Measurements from ENCODE around the gene MYO5B. TPM values are rescaled to one million over a fixed set of nuclear protein-coding genes. Genes with fewer than 3 reads are reported as not detected.
A peak's percentile ranks its signal among the peaks of the same experiment; 100 is the strongest.

MYO5B gene
- total RNA-seq, 2 donors from 2014 or later: 106 to 132 TPM

DNA sequence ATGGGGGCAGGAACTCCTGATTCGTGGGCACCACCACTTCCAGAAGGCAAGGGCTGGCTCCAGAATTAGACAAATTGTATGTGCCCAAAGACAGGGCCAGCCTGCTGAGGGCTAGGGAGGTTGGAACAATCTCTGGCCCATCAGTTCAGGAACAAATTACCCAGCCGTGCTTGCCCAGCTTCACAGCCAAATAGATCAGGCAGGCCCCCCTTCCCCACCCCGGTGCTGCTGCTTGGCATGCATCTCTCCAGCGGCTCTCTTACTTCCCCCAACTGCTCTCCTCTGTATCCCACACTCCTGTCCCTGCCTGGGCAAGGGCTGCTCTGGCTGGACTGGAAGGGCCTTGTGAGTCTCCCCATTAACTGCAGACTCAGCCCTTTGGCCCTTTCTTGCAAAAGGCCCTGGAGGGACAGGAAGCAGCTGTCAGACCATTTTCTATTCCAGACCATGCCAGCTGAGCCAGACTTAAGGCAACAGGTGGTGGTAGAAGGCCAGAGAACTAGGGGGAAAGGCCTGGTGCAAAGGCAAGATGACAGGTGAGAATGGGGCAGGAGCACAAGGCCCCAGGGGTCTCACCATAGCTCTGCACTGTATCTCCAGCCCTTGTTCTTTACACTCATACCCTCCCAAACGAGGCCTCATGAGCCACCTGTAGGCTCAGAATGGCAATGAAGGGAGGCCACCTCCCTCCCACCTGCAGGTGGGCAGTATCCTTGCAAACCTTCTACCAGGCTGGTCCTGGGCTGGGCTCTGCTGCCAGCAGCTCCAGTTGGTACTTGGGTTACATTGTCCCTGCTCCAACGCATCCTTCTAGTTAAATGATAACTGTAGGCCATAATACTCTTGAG, 350.9 kb downstream of the MYO5B start:
- no peaks in the 10 kb centered on the region for H3K9me3 ChIP-seq
- no peaks in the 10 kb centered on the region for H3K27me3 ChIP-seq
- peaks cover 1% of the 10 kb centered on the region for H3K4me1 ChIP-seq
- H3K9ac ChIP-seq (ENCODE audit: low read depth in 2 of 2, low read length in 2 of 2): no peak overlapping the region
- intact Hi-C loops (cut with DNase I): no loop called here
- TF ChIP-seq, protein P1, sequence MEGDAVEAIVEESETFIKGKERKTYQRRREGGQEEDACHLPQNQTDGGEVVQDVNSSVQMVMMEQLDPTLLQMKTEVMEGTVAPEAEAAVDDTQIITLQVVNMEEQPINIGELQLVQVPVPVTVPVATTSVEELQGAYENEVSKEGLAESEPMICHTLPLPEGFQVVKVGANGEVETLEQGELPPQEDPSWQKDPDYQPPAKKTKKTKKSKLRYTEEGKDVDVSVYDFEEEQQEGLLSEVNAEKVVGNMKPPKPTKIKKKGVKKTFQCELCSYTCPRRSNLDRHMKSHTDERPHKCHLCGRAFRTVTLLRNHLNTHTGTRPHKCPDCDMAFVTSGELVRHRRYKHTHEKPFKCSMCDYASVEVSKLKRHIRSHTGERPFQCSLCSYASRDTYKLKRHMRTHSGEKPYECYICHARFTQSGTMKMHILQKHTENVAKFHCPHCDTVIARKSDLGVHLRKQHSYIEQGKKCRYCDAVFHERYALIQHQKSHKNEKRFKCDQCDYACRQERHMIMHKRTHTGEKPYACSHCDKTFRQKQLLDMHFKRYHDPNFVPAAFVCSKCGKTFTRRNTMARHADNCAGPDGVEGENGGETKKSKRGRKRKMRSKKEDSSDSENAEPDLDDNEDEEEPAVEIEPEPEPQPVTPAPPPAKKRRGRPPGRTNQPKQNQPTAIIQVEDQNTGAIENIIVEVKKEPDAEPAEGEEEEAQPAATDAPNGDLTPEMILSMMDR (IDR thresholded peaks at IDR 0.05): no peak
- no peak overlapping the region for H3K27ac ChIP-seq
- H3K4me3 ChIP-seq: no peak overlapping the region
- DNase-seq: peak; percentile 17
- H3K36me3 ChIP-seq: no peaks in the 10 kb centered on the region

DNA sequence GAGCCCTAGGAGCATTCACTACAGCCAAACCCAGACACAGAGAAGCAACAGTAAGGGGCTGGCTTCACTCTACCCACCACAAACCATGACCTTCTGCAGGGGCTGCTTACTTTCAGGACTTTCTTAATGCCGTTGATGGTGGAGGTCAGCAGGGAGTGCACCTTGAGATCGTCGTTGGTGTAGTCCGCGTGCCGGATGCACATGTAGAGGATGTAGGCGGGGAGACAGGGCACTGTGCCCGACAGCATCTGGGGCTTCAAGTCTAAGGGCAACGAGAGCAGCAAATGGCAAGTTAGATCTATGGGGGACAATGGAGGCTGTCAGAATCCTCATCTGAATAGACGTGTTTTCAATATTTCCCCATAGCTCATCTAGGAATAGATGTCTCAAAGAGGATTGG, 351.8 kb downstream of the MYO5B start:
- no peaks in the 10 kb centered on the region for H3K36me3 ChIP-seq
- no peaks in the 10 kb centered on the region for H3K4me1 ChIP-seq
- no peaks in the 10 kb centered on the region for H3K9me3 ChIP-seq
- no peak overlapping the region for H3K4me3 ChIP-seq
- DNase-seq: no peak
- H3K27ac ChIP-seq: no peak overlapping the region
- intact Hi-C loops (cut with DNase I): no loop called here
- H3K9ac ChIP-seq (ENCODE audit: low read depth in 2 of 2, low read length in 2 of 2): no peak overlapping the region
- TF ChIP-seq, protein P1 (IDR thresholded peaks at IDR 0.05): no peak
- H3K27me3 ChIP-seq: no peaks in the 10 kb centered on the region

DNA sequence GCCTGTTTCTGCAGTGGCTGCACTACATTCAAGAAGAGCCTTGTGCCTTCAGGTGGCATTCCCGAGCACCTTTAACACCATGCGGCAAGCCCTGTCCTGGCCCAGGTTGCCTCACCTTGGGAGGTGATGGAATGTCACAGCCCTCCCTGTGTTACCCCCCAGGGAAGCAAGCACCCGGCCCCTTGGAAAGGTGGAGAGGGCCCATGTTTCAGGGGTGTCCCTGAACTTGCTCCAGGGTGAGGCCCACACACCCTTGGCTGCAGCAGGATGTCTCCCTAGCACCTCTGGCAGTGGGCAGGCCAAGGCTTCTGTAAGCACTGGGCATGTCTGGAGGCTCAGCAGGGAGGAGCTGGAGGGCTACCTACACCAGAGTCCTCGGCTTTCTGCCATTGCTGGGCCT, 352.3 kb downstream of the MYO5B start:
- H3K9ac ChIP-seq (ENCODE audit: low read depth in 2 of 2, low read length in 2 of 2): no peak overlapping the region
- TF ChIP-seq, protein P1 (IDR thresholded peaks at IDR 0.05): no peak
- H3K4me3 ChIP-seq: no peak overlapping the region
- H3K9me3 ChIP-seq: no peaks in the 10 kb centered on the region
- no peak for DNase-seq
- intact Hi-C loops (cut with DNase I): no loop called here
- H3K36me3 ChIP-seq: peaks cover 2% of the 10 kb centered on the region
- H3K27ac ChIP-seq: no peak overlapping the region
- H3K27me3 ChIP-seq: no peaks in the 10 kb centered on the region
- no peaks in the 10 kb centered on the region for H3K4me1 ChIP-seq

DNA sequence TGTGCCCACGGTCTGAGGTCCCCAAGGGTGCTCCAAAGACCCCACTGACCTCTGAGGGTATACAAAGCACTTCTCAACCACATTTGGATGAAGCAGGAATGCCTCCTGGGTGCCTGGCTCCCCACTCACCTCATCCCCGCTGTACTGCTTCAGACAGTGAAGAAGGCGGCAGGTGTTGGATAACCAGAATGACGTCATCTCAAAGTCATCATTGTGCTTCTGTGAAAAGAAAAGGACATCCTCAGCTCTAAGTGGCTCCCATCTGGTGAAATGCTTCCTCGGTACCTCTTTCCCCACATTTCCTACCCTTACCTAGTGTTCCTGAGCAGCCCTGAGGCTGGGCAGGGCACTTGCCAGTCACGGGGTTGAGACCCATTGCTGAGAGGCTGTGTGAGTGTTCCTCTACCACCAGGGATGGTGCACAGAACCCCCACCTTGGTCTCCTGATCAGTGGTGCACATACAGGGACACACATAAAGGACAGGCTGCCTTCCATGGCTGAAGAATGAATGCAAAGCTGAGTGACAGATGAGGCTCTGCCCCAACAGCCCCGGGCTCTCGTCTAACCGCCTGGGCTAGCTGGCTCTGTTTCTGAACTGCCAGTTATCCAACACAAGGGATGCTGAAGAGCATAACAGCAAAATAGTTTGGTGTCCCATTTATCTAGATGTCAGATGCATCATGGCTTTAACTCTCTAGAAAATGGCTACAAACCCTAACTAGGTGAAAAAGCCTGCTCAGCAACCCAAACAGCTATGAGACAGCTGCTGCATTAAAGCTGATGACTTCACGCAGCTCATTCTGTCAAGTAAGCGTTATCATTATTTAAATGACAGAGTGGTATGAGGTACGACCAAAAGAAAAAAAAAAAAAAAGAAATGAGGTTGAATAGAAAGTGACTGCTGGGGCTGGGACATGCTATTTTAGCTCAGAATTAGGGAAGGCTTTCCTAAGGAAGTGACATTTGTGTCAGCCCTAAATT, 353.4 kb downstream of the MYO5B start:
- intact Hi-C loops (cut with DNase I): no loop called here
- Histone ChIP-seq H3K9ac (ENCODE audit: low read depth in 2 of 2, low read length in 2 of 2) (no peak overlapping the region), H3K27me3 (no peaks in the 10 kb centered on the region), H3K9me3 (no peaks in the 10 kb centered on the region), H3K4me1 (no peaks in the 10 kb centered on the region), H3K27ac (no peak overlapping the region), H3K4me3 (no peak overlapping the region), H3K36me3 (peaks cover 13% of the 10 kb centered on the region)
- TF ChIP-seq, protein P1 (IDR thresholded peaks at IDR 0.05): no peak
- DNase-seq: no peak

DNA sequence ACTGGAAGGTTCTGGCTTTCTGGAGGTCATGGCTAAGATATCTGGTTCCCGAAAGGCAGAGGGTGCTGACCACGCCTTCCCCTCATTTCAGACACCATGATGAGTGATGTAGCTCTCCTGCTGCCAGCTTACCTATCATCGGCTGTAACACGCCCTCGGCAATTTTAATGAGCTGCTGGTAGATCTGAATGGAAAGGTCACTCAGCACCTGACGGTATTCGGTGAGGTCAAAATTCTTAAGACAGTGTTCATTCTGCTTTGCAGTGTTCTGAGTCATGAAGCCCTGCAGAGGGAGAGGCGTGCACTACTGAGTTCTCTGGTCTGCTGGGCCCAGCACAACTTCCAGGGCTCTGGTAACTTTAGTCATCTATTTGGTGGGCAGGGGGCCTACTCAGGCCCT, 355.9 kb downstream of the MYO5B start:
- Histone ChIP-seq H3K4me3 (no peak overlapping the region), H3K9me3 (no peaks in the 10 kb centered on the region), H3K9ac (ENCODE audit: low read depth in 2 of 2, low read length in 2 of 2) (no peak overlapping the region), H3K27me3 (no peaks in the 10 kb centered on the region), H3K27ac (no peak overlapping the region), H3K4me1 (no peaks in the 10 kb centered on the region), H3K36me3 (peaks cover 14% of the 10 kb centered on the region)
- TF ChIP-seq, protein P1 (IDR thresholded peaks at IDR 0.05): no peak
- intact Hi-C loops (cut with DNase I): no loop called here
- DNase-seq: no peak

Data from colonic mucosa (tissue), 4 donors.